ENCODE measurements around the gene ASNS.

Gene ASNS

GRCh38 chr7:97844036-97844435 is 28.2 kb downstream of the ASNS start:
- Histone ChIP-seq H3K79me2 (ENCODE audit: insufficient read depth, low read length) (no peaks in the 10 kb centered on the region), H2AFZ (ENCODE audit: low read depth, low read length, severe bottlenecking) (no peak overlapping the region), H3K4me3 (ENCODE audit: insufficient read depth, low read length, poor library complexity, severe bottlenecking) (no peak overlapping the region), H3K9ac (ENCODE audit: low read length) (no peak overlapping the region), H3F3A (ENCODE audit: insufficient read depth) (no peaks in the 10 kb centered on the region), H3K9me3 (ENCODE audit: insufficient read depth, low read length) (no peaks in the 10 kb centered on the region), H3K27me3 (ENCODE audit: low read length) (no peaks in the 10 kb centered on the region), H3K4me2 (ENCODE audit: low read depth, low read length, poor library complexity, severe bottlenecking) (no peak overlapping the region), H4K20me1 (ENCODE audit: low read depth, low read length) (no peaks in the 10 kb centered on the region), H3K36me3 (ENCODE audit: low read length) (no peaks in the 10 kb centered on the region), H3K27ac (ENCODE audit: low read depth, low read length) (no peak overlapping the region), H3K9me2 (replicated peaks; ENCODE audit: insufficient read depth, low read length) (no peaks in the 10 kb centered on the region)
- TF ChIP-seq CTCF (IDR thresholded peaks at IDR 0.05; ENCODE audit: insufficient read depth, low read length, poor library complexity, severe bottlenecking) (no peak), EZH2phosphoT487 (conservative IDR thresholded peaks at IDR 0.05; ENCODE audit: low read length) (no peak)

GRCh38 chr7:97842772-97843345 is 29.3 kb downstream of the ASNS start:
- H3F3A ChIP-seq (ENCODE audit: insufficient read depth), result no peaks in the 10 kb centered on the region
- no peak overlapping the region for H3K4me3 ChIP-seq (ENCODE audit: insufficient read depth, low read length, poor library complexity, severe bottlenecking)
- H3K4me2 ChIP-seq (ENCODE audit: low read depth, low read length, poor library complexity, severe bottlenecking), result no peak overlapping the region
- H3K27me3 ChIP-seq (ENCODE audit: low read length), result no peaks in the 10 kb centered on the region
- H3K9ac ChIP-seq (ENCODE audit: low read length), result no peak overlapping the region
- TF ChIP-seq EZH2phosphoT487 (conservative IDR thresholded peaks at IDR 0.05; ENCODE audit: low read length) (no peak), CTCF (IDR thresholded peaks at IDR 0.05; ENCODE audit: insufficient read depth, low read length, poor library complexity, severe bottlenecking) (no peak)
- no peaks in the 10 kb centered on the region for H3K36me3 ChIP-seq (ENCODE audit: low read length)
- no peaks in the 10 kb centered on the region for H4K20me1 ChIP-seq (ENCODE audit: low read depth, low read length)
- no peaks in the 10 kb centered on the region for H3K9me3 ChIP-seq (ENCODE audit: insufficient read depth, low read length)
- no peak overlapping the region for H2AFZ ChIP-seq (ENCODE audit: low read depth, low read length, severe bottlenecking)
- no peaks in the 10 kb centered on the region for H3K79me2 ChIP-seq (ENCODE audit: insufficient read depth, low read length)
- no peak overlapping the region for H3K27ac ChIP-seq (ENCODE audit: low read depth, low read length)
- H3K9me2 ChIP-seq (replicated peaks; ENCODE audit: insufficient read depth, low read length), result no peaks in the 10 kb centered on the region

GRCh38 chr7:97842006-97842405 is 30.2 kb downstream of the ASNS start:
- H3F3A ChIP-seq (ENCODE audit: insufficient read depth), result no peaks in the 10 kb centered on the region
- H3K36me3 ChIP-seq (ENCODE audit: low read length), result no peaks in the 10 kb centered on the region
- H3K27ac ChIP-seq (ENCODE audit: low read depth, low read length), result no peak overlapping the region
- H3K9ac ChIP-seq (ENCODE audit: low read length), result no peak overlapping the region
- H3K4me2 ChIP-seq (ENCODE audit: low read depth, low read length, poor library complexity, severe bottlenecking), result no peak overlapping the region
- H3K9me2 ChIP-seq (replicated peaks; ENCODE audit: insufficient read depth, low read length), result no peaks in the 10 kb centered on the region
- no peaks in the 10 kb centered on the region for H4K20me1 ChIP-seq (ENCODE audit: low read depth, low read length)
- no peak overlapping the region for H2AFZ ChIP-seq (ENCODE audit: low read depth, low read length, severe bottlenecking)
- H3K4me3 ChIP-seq (ENCODE audit: insufficient read depth, low read length, poor library complexity, severe bottlenecking), result no peak overlapping the region
- no peaks in the 10 kb centered on the region for H3K27me3 ChIP-seq (ENCODE audit: low read length)
- H3K9me3 ChIP-seq (ENCODE audit: insufficient read depth, low read length), result no peaks in the 10 kb centered on the region
- H3K79me2 ChIP-seq (ENCODE audit: insufficient read depth, low read length), result no peaks in the 10 kb centered on the region
- no peak for TF ChIP-seq CTCF (IDR thresholded peaks at IDR 0.05; ENCODE audit: insufficient read depth, low read length, poor library complexity, severe bottlenecking)

All from SU-DHL-6 (cell line).